HG03039 (cell line): ENCODE measurements around the gene ELAVL2.
"Not testable (repeated sequence)": the region's sequence is repeated elsewhere in the genome, so short reads cannot be mapped to it uniquely, and the experiment has no call there.

Source experiments
- ATAC-seq: cut with Tn5 transposase; IDR thresholded peaks from one replicate; pipeline ENCODE4 v1.9.1; 2021; ENCODE audit warnings: mild to moderate bottlenecking, moderate library complexity; ENCODE audit not compliant: unreplicated experiment

ELAVL2 gene

DNA sequence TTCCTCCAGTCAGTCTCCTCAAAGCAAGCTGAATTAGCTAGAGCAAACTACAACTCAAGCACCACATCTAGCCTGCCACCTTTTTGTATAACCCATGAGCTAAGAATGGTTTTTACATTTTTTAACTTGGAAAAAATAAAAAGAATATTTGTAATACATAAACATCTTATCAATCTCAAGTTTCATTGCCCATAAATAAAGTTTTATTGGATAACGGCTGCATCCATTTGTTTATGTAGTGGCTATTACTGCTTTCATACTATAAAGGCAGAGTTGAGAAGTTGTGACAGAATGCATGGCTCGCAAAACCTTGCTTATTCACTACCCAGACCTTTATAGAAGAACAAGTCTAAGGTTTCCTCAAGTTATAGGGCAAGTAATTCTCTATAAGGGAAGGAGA is 95.7 kb downstream of the ELAVL2 start:
- no peak for ATAC-seq

DNA sequence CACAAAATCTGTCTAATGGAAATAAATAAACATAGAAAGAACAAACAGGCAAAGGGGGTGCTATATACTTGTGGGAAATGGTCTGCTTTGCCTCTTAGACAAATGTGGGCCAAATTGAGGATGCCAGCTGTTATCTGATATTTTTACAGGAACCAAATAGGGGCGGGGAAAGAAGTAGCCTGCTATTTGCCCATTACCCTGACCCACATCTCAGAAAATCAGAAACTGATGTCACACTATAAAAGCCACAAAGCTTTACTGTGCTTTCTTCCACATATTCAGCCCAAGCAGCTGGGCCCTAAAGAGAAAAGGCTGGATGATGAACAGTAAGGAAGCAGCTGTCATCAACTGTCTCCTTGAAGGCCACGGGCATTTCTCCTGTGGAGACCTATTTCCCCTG is 97.3 kb downstream of the ELAVL2 start:
- no peak for ATAC-seq

DNA sequence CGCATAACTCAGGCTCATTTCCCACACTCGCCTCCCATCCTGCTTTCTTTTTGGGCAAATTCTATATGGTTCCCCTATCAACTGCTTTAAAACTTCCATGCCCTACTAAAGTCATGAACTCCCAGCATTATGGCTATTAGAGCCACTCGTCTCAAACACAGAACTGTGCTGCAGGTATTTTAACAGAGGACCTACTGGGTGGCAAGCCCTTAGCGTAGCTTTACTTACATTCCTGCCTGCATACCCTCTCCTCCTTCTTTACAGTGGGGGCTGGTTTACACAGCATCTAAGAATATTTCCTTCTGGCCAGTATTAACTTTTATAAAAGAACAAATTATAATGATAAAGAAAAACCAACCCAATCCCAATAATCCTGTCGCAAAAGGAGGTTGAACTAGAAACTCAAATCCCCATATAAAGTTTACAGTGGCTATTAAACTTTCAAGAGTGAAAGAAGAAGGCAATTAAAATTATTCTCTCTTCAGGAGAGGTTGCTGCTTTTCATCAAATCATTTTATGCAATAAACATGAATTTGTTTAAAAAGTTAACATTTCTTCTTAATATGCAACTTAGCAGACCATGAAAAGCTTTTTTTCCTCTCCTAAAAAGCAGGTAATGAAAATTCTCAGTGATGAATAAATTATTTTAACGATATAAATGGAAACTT is 100.6 kb downstream of the ELAVL2 start:
- ATAC-seq: no peak

DNA sequence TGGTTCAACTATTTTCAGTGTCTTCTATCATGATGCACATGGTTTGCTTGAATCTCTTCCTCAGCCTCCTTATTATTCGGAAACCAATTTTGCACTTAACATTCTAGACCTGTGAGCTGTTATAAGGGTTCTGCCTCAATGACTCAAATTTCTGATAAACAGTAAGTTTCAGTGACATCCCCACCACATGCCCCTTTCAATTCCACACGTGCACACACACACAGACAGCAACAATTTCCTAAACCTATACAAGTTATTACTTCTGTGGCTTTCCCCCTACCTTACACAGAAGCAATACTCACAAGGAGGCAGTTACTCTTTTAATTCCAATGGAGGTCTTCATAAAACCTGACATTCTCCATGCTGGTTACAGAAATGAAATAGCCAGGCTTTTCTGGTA is 102.4 kb downstream of the ELAVL2 start:
- ATAC-seq: no peak

DNA sequence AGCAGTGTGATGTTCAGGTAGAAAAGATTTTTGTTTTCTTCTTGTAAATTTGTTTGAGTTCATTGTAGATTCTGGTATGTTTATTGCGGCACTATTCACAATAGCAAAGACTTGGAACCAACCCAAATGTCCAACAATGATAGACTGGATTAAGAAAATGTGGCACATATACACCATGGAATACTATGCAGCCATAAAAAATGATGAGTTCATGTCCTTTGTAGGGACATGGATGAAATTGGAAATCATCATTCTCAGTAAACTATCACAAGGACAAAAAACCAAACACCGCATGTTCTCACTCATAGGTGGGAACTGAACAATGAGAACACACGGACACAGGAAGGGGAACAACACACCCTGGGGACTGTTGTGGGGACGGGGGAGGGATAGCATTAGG is 103.0 kb downstream of the ELAVL2 start:
- not testable (repeated sequence) for ATAC-seq

DNA sequence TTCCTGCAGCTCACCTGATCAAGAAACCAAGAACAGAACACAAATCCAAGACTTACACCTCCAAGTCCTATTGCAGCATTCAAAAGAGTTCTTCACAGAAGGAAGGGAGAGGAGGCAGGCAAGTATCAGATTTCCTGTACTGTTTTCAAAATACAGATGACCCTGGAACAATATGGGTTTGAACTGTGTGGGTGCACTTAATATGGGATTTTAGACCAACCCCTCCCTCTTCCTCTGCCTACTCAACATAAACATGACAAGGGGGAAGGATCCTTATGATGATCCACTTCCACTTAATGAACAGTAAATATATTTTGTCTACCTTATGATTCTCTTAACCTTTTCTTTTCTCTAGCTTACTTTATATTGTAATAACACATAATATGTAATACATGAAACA is 104.6 kb downstream of the ELAVL2 start:
- ATAC-seq: no peak

DNA sequence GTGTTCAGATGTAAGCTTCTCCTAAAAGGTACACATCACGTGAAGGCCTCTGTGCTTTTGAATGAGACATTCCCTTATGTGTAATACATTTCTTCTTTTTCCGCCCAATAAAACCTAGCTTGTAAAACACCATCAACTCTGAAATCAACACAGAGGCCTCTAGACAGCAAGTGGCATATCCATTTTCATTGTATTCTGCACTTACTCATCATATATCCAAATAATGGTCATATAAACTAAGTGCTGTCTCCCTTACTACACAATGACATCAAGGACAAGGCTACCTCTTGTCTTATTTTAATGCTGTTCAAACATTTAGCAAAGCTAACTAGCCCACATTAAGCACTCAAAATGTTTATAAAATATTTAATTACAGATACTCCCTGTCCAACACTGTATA is 108.5 kb downstream of the ELAVL2 start:
- ATAC-seq: no peak

DNA sequence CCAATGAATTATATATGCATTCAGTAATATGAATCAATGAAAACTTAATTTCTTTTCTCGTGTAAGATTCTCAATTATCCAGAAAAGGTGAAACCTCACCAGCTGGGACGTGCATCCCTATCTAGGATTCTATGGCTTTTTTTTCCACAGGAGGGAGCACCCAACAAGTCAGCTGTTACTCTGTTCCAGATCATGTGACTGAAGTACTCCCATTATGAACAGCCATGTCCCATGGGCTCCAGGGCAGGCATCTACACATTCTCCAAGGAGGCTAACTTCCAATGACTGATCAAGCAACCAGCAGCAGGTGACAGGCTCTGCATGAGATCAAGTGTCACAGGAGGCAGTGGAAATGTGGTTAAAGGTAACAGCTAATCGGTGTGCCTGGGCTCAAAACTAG is 118.8 kb downstream of the ELAVL2 start:
- no peak for ATAC-seq

DNA sequence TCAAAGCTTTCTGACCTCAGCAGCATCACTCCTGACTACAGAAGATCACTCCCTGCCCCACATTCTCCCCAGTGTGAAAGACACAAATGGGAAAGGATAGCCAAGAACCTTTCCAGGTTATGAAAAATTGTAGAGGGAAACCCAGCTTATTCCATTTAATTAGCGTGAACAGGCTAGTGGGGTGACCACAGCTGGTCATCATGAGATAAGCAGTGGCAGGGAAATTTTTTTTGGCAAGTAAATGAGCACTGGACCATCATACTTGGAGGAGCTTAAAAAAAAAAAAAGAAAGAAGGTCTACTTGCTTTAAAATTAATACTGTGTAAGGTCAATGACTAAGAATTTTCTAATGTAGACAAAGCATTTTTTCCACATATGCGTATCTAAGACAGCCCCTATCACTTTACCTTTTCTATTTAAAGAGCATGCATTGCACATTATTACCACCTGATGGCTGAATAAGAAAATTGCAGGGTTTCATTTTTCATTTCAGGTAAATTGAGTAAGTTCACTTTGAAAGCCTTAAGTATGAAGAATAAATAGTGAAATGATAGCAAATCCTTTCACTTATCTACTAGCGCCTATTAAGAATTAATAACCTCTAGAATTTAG is 123.6 kb downstream of the ELAVL2 start:
- no peak for ATAC-seq

DNA sequence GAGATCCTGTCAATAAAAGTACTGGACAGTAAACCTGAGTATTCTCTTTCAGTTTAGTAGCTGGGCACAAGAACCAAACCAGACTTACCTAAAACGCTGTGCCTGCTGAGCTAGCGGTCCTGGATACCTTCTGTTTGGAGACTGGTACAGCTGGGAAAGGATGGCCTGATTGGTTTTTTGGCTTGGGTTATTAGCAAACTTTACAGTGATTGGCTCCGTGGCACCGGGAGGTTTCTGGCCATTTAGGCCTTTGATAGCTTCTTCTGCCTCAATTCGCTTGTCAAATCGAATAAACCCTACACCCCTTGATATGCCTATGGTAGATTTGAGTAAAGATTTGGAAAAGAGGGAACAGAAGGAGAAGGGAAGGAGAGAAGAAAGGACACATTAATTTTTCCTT is 124.7 kb downstream of the ELAVL2 start:
- ATAC-seq: no peak

DNA sequence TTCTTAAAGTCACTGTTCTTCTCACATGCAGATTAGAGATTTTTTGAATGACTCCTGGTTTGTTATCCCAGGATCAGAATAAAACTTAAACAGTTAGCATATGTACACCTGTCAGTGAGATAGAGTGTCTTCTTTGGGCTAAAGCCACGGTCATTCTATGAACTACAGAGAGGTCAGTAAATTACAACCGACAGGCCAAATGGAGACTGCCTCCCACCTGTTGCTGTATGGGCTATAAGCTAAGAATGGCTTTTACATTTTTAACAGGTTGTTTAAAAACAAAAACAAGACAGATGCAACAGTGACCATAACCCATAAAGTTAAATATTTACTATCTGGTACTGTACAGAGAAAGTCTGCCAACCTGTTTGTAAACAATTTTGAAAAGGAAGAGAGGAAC is 125.7 kb downstream of the ELAVL2 start:
- no peak for ATAC-seq

DNA sequence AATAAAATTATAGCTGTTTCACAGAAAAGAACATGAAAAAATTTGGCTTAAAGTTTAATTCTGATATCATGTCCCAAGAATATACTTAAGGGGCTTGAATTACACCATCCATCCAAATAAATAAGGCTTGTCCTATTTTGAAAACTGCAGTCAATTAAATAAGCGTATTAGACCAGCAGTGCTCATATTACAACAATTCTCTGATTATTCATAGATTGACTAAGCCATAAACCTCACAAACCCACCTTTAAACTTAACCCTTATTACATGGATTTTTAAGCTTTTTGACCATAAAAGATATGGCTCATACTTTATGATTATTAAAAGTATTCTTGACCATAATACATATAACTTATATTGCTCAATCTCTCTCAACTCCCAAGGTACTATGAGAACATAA is 127.9 kb downstream of the ELAVL2 start:
- ATAC-seq: no peak

DNA sequence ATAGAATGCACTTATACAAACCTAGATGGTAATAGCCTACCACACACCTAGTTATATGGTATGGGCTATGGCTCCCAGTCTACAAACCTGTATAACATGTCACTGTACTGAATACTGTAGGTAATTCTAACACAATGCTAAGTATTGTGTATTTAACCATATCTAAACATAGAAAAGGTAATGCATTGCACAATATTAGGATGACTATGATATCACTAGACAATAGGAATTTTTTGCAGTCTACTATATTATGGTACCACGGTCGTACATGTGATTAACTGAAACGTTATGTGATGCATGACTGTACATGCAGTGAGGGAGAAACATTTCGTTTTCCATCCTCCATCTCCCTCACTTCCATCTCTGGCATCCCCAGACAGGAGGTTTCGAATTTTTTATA is 130.5 kb downstream of the ELAVL2 start:
- no peak for ATAC-seq

DNA sequence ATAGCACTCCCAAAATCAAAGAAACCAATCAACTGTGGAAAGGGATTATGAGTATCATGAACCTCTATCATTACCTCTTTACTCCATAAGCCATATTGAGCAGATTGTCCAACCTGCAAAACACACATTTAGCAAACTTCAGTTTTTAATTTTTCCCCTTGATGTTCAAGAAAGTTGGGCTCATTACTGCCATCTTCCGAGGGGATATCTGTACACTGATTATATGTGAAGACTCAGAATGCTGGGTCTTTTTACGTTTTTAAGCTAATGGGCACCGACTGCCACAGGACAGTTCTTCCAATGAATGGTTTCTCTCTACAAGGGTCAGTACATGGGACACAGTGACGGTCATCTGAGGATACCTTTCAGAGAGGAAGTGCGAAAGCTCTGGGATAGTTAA is 132.7 kb downstream of the ELAVL2 start:
- no peak for ATAC-seq

DNA sequence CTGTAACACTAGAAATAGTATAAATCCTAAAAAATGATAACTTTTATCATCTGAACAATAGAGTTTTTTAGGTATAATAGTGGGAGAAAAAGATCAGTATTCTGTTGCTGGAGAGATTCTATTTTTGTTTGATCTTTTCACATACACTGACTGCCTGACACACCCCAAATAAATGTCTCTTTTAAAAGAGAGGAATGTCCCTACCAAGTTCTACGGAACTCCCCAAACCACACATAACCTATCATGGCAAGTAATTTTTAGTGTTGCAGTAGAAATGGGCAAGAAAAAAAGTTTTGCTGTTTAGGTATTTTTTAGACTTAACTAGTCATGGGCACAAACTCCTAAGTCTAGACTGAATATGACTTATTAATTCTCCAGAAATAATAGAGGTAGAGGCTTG is 139.1 kb downstream of the ELAVL2 start:
- ATAC-seq: no peak

DNA sequence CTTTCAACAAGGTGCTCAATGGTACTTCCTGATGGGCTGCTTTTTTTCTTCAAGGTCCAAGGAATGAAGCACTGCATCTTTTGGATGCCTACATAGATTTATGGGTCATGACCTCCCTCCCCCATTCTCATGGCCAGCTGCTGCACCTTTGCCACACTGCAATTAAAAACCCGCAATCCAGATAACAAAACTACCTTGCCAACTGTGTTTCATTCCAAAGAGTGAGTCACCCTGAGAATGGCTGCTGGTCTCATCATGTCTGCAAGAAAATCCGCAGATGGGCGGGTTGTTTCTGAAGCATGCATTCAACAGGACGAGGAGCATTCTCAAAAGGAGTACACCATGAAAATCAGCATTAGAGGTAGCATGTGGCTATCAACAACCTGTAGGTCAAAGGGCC is 139.8 kb downstream of the ELAVL2 start:
- no peak for ATAC-seq

DNA sequence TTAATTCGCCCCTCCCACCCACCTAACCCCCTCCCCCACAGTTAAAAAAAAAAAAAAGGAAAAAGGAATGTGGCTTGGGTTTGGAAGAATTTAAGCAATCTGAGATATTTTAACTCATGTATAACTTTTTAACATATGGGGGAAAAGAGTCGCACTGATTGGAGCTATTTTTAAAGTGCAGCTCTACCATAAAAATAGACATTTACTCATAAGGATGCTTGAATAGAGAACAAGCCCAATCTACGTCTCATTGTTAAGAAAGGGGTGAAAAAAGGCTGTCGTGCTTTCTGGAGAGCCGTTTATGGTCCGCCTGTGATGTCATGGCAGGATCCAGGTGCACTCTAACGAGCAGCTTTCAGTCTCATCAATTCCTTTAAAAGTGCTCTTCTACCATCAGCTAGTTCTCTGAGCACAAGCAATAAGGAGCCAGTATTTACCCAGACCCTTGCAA is 142.4 kb downstream of the ELAVL2 start:
- no peak for ATAC-seq

DNA sequence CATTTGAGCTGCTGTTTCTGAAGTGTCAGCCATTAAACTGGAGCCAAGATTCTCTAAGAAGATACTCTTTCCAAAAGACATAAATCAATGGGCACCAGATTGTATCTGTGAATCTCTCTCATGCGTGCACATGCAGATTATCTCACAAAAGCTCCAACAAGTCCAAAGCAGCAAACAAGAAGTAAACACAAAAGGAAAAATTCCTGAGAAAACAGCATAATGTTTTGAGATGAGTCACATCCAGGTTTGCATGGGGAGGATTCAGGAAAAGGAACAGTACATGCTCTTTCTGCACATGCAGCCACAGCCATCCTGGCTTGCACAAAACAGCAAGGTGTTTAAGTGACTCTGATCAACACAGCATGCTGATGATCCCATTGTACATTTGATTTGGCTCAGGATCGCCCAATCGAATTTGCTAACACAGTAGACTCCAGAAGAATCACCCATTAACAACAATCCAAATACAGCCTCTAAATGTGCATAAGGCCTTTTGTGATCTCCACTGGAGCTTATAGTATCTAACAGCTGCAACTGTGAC is 143.1 kb downstream of the ELAVL2 start:
- ATAC-seq: no peak

DNA sequence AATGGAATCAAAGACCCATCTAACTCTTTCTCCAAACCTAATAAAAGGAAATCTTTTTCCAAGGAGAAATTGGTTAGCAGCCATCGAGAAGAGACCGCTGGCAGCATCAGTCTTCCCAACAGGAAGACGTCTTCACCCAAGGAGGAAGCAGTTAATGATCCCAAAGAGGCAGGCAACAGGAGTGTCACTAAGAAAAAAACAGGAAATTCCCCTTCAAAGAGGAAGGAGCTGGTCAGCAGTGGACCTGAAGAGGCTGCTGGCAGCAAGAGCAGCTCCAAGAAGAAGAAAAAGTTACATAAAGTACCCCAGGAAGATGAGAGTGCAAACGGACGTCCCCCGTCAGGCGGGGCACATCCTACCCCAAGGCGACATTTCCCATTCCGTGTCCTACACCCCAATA is 143.7 kb downstream of the ELAVL2 start:
- ATAC-seq: no peak

DNA sequence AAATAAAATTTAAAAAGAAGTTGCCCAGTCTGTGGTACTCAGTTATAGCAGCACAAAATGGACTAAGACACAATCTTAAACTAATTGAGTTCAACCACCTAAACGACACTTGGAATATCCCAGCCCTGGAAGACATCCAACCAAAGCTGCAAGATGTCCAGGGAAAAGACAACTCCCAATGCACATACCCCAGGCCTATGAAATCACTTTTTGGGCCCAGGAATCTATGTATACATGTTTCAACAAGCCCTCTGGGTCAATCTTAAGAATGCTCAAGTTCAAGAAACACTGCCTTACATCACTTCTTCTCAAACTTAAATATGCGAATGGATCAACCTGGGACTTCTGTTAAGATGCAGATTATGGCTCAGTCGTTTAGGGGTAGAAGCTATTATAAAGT is 148.6 kb downstream of the ELAVL2 start:
- no peak for ATAC-seq

DNA sequence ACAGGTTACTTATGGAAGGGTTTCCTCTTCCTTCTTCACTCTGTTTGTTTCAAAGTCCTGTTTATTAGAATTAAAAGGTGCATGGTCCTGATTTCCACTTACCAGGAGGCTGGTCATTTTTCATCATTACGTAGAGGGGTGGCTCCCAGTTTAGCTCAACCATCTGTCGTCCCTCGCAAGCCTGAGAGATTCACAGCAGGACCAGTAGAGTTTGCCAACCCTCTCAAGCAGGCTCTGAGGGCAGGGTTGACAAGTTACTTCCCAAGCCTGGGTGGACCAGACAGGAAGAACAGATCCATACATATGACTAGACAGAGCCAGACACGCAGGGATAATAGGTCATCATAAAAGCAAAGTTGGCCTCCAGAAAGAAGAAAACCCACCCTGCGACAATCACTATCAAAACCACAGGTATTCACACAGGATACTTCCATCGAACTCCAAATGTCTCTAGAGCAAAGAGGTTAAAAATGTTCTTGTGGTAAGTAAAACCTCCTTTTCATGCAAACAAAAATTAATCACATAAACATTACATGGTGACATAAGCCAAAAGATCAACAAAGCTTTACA is 151.9 kb downstream of the ELAVL2 start:
- no peak for ATAC-seq

DNA sequence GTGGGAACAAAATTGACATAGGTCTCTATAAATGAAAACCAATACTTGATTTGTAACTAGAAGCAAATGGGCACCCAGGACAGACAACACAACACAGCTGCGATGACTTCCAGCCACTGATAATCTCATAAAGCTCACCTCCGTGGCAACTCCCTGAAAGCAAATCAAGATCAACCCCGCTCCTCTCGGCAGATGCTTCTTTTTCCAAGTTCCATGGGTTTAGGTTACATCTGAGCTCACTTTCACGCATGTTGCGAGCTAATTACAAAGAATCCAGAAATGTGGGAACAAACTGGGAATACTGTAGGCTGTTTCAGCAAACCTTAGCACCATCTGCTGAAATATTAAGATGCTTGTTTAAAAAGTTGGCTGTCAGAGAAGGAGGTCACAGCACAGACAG is 153.9 kb downstream of the ELAVL2 start:
- ATAC-seq: no peak
